ENCODE data around the gene UBE2K.
"Not testable (repeated sequence)": the region's sequence is repeated elsewhere in the genome, so short reads cannot be mapped to it uniquely, and the experiment has no call there.

Gene UBE2K

GRCh38 chr4:39731908-39732307, 34.0 kb downstream of the UBE2K start:
- DNase-seq = no peak

GRCh38 chr4:39732728-39733127, 34.8 kb downstream of the UBE2K start:
- no peak for DNase-seq

GRCh38 chr4:39739591-39739990, 41.7 kb downstream of the UBE2K start:
- DNase-seq = not testable (repeated sequence)

- no peak for DNase-seq
Measured at GRCh38 chr4:39741401-39741800, 43.5 kb downstream of the UBE2K start.

GRCh38 chr4:39745920-39746319, 48.0 kb downstream of the UBE2K start:
- no peak for DNase-seq

GRCh38 chr4:39750216-39750615, 52.3 kb downstream of the UBE2K start:
- DNase-seq = no peak

- no peak for DNase-seq
Measured at GRCh38 chr4:39754309-39754708, 56.4 kb downstream of the UBE2K start.

GRCh38 chr4:39756159-39756558, 58.2 kb downstream of the UBE2K start:
- no peak for DNase-seq

- DNase-seq = no peak
Measured at GRCh38 chr4:39758176-39758575, 60.2 kb downstream of the UBE2K start.

GRCh38 chr4:39759569-39759968, 61.6 kb downstream of the UBE2K start:
- DNase-seq = no peak

- no peak for DNase-seq
Measured at GRCh38 chr4:39761005-39761667, 63.2 kb downstream of the UBE2K start.

- DNase-seq = no peak
Measured at GRCh38 chr4:39763714-39764572, 66.0 kb downstream of the UBE2K start.

- no peak for DNase-seq
Measured at GRCh38 chr4:39770005-39770404, 72.1 kb downstream of the UBE2K start.

- no peak for DNase-seq
Measured at GRCh38 chr4:39770471-39770870, 72.5 kb downstream of the UBE2K start.

GRCh38 chr4:39770969-39771724, 73.2 kb downstream of the UBE2K start:
- DNase-seq = no peak

GRCh38 chr4:39781988-39782387, 84.1 kb downstream of the UBE2K start:
- DNase-seq = not testable (repeated sequence)

- no peak for DNase-seq
Measured at GRCh38 chr4:39785083-39785482, 87.1 kb downstream of the UBE2K start.

GRCh38 chr4:39786838-39787237, 88.9 kb downstream of the UBE2K start:
- no peak for DNase-seq

- DNase-seq = no peak
Measured at GRCh38 chr4:39792128-39792527, 94.2 kb downstream of the UBE2K start.

- no peak for DNase-seq
Measured at GRCh38 chr4:39792529-39792928, 94.6 kb downstream of the UBE2K start.

GRCh38 chr4:39792976-39793375, 95.0 kb downstream of the UBE2K start:
- not testable (repeated sequence) for DNase-seq

GRCh38 chr4:39802005-39802404, 104.1 kb downstream of the UBE2K start:
- DNase-seq = no peak

- DNase-seq = no peak
Measured at GRCh38 chr4:39808231-39808749, 110.4 kb downstream of the UBE2K start.
